Measurements from ENCODE around the gene SLIT3. TPM values are rescaled to one million over a fixed set of nuclear protein-coding genes. Genes with fewer than 3 reads are reported as not detected.

The SLIT3 gene
- total and polyA plus RNA-seq, 4 donors: 18.1 to 22.5 (median 19.5) TPM

- no peaks in the 10 kb centered on the region for H3K4me1 ChIP-seq (ENCODE audit: control insufficient read depth, insufficient read depth, low read length)
- H3K4me3 ChIP-seq (ENCODE audit: low read depth, low read length): no peak overlapping the region
- H3K9me3 ChIP-seq (ENCODE audit: control insufficient read depth, insufficient read depth, low read length): no peaks in the 10 kb centered on the region
- no peaks in the 10 kb centered on the region for H3K36me3 ChIP-seq (ENCODE audit: control insufficient read depth, insufficient read depth, low read length)
- H3K27me3 ChIP-seq (ENCODE audit: control insufficient read depth, insufficient read depth, low read length): no peaks in the 10 kb centered on the region
- H3K27ac ChIP-seq (ENCODE audit: low read depth, low read length): no peak overlapping the region
- 99% methylated on average over 6 of the region's 6 CpGs for WGBS (ENCODE audit: insufficient coverage)
- no peak for DNase-seq (ENCODE audit: low read depth in 4 of 6, low spot score in 6 of 6)
Measured at GRCh38 chr5:169196059-169196458, 104.9 kb downstream of the SLIT3 start.

- no peaks in the 10 kb centered on the region for H3K9me3 ChIP-seq (ENCODE audit: control insufficient read depth, insufficient read depth, low read length)
- WGBS (ENCODE audit: insufficient coverage): 97% methylated on average over 4 of the region's 8 CpGs
- H3K4me3 ChIP-seq (ENCODE audit: low read depth, low read length): no peak overlapping the region
- H3K4me1 ChIP-seq (ENCODE audit: control insufficient read depth, insufficient read depth, low read length): no peaks in the 10 kb centered on the region
- H3K27ac ChIP-seq (ENCODE audit: low read depth, low read length): no peak overlapping the region
- no peak for DNase-seq (ENCODE audit: low read depth in 4 of 6, low spot score in 6 of 6)
- H3K27me3 ChIP-seq (ENCODE audit: control insufficient read depth, insufficient read depth, low read length): no peaks in the 10 kb centered on the region
- H3K36me3 ChIP-seq (ENCODE audit: control insufficient read depth, insufficient read depth, low read length): no peaks in the 10 kb centered on the region
Measured at GRCh38 chr5:169195601-169196000, 105.3 kb downstream of the SLIT3 start.

GRCh38 chr5:169192536-169192935 lies 108.4 kb downstream of the SLIT3 start:
- no peaks in the 10 kb centered on the region for H3K27me3 ChIP-seq (ENCODE audit: control insufficient read depth, insufficient read depth, low read length)
- no peak overlapping the region for H3K27ac ChIP-seq (ENCODE audit: low read depth, low read length)
- DNase-seq (ENCODE audit: low read depth in 4 of 6, low spot score in 6 of 6): peak in 1 of 6 donors; percentile 54
- H3K36me3 ChIP-seq (ENCODE audit: control insufficient read depth, insufficient read depth, low read length): no peaks in the 10 kb centered on the region
- no peak overlapping the region for H3K4me3 ChIP-seq (ENCODE audit: low read depth, low read length)
- H3K4me1 ChIP-seq (ENCODE audit: control insufficient read depth, insufficient read depth, low read length): no peaks in the 10 kb centered on the region
- H3K9me3 ChIP-seq (ENCODE audit: control insufficient read depth, insufficient read depth, low read length): no peaks in the 10 kb centered on the region
- WGBS (ENCODE audit: insufficient coverage): 69% methylated on average over 3 of the region's 3 CpGs

GRCh38 chr5:169190849-169191248 lies 110.1 kb downstream of the SLIT3 start:
- Histone ChIP-seq H3K4me1 (ENCODE audit: control insufficient read depth, insufficient read depth, low read length) (no peaks in the 10 kb centered on the region), H3K27me3 (ENCODE audit: control insufficient read depth, insufficient read depth, low read length) (peaks cover 2% of the 10 kb centered on the region), H3K4me3 (ENCODE audit: low read depth, low read length) (no peak overlapping the region), H3K36me3 (ENCODE audit: control insufficient read depth, insufficient read depth, low read length) (no peaks in the 10 kb centered on the region), H3K9me3 (ENCODE audit: control insufficient read depth, insufficient read depth, low read length) (no peaks in the 10 kb centered on the region), H3K27ac (ENCODE audit: low read depth, low read length) (no peak overlapping the region)
- DNase-seq (ENCODE audit: low read depth in 4 of 6, low spot score in 6 of 6): peak in 2 of 6 donors; percentile 25 to 59
- WGBS (ENCODE audit: insufficient coverage): no CpG with 5 or more reads among the region's 1 CpG

- H3K36me3 ChIP-seq (ENCODE audit: control insufficient read depth, insufficient read depth, low read length): no peaks in the 10 kb centered on the region
- no peak for DNase-seq (ENCODE audit: low read depth in 4 of 6, low spot score in 6 of 6)
- no peaks in the 10 kb centered on the region for H3K4me1 ChIP-seq (ENCODE audit: control insufficient read depth, insufficient read depth, low read length)
- no CpG with 5 or more reads among the region's 3 CpGs for WGBS (ENCODE audit: insufficient coverage)
- H3K4me3 ChIP-seq (ENCODE audit: low read depth, low read length): no peak overlapping the region
- peaks cover 4% of the 10 kb centered on the region for H3K27me3 ChIP-seq (ENCODE audit: control insufficient read depth, insufficient read depth, low read length)
- no peak overlapping the region for H3K27ac ChIP-seq (ENCODE audit: low read depth, low read length)
- no peaks in the 10 kb centered on the region for H3K9me3 ChIP-seq (ENCODE audit: control insufficient read depth, insufficient read depth, low read length)
Measured at GRCh38 chr5:169185626-169186025, 115.3 kb downstream of the SLIT3 start.

- no peak overlapping the region for H3K27ac ChIP-seq (ENCODE audit: low read depth, low read length)
- no peaks in the 10 kb centered on the region for H3K9me3 ChIP-seq (ENCODE audit: control insufficient read depth, insufficient read depth, low read length)
- H3K4me3 ChIP-seq (ENCODE audit: low read depth, low read length): no peak overlapping the region
- H3K27me3 ChIP-seq (ENCODE audit: control insufficient read depth, insufficient read depth, low read length): peaks cover 4% of the 10 kb centered on the region
- H3K4me1 ChIP-seq (ENCODE audit: control insufficient read depth, insufficient read depth, low read length): no peaks in the 10 kb centered on the region
- no peak for DNase-seq (ENCODE audit: low read depth in 4 of 6, low spot score in 6 of 6)
- no peaks in the 10 kb centered on the region for H3K36me3 ChIP-seq (ENCODE audit: control insufficient read depth, insufficient read depth, low read length)
Measured at GRCh38 chr5:169183576-169183975, 117.4 kb downstream of the SLIT3 start.

- no peaks in the 10 kb centered on the region for H3K4me1 ChIP-seq (ENCODE audit: control insufficient read depth, insufficient read depth, low read length)
- H3K9me3 ChIP-seq (ENCODE audit: control insufficient read depth, insufficient read depth, low read length): no peaks in the 10 kb centered on the region
- no peak overlapping the region for H3K4me3 ChIP-seq (ENCODE audit: low read depth, low read length)
- H3K36me3 ChIP-seq (ENCODE audit: control insufficient read depth, insufficient read depth, low read length): no peaks in the 10 kb centered on the region
- no peak overlapping the region for H3K27ac ChIP-seq (ENCODE audit: low read depth, low read length)
- DNase-seq (ENCODE audit: low read depth in 4 of 6, low spot score in 6 of 6): no peak
- WGBS (ENCODE audit: insufficient coverage): 100% methylated on average over 2 of the region's 4 CpGs
- H3K27me3 ChIP-seq (ENCODE audit: control insufficient read depth, insufficient read depth, low read length): peaks cover 5% of the 10 kb centered on the region
Measured at GRCh38 chr5:169182797-169183196, 118.1 kb downstream of the SLIT3 start.

- WGBS (ENCODE audit: insufficient coverage): 94% methylated on average over 3 of the region's 8 CpGs
- H3K9me3 ChIP-seq (ENCODE audit: control insufficient read depth, insufficient read depth, low read length): no peaks in the 10 kb centered on the region
- H3K27me3 ChIP-seq (ENCODE audit: control insufficient read depth, insufficient read depth, low read length): peaks cover 6% of the 10 kb centered on the region
- H3K4me1 ChIP-seq (ENCODE audit: control insufficient read depth, insufficient read depth, low read length): no peaks in the 10 kb centered on the region
- no peak for DNase-seq (ENCODE audit: low read depth in 4 of 6, low spot score in 6 of 6)
- H3K4me3 ChIP-seq (ENCODE audit: low read depth, low read length): no peak overlapping the region
- H3K36me3 ChIP-seq (ENCODE audit: control insufficient read depth, insufficient read depth, low read length): no peaks in the 10 kb centered on the region
- H3K27ac ChIP-seq (ENCODE audit: low read depth, low read length): no peak overlapping the region
Measured at GRCh38 chr5:169181814-169182213, 119.1 kb downstream of the SLIT3 start.

GRCh38 chr5:169178754-169179153 lies 122.2 kb downstream of the SLIT3 start:
- WGBS (ENCODE audit: insufficient coverage): 100% methylated on average over 1 of the region's 3 CpGs
- no peak for DNase-seq (ENCODE audit: low read depth in 4 of 6, low spot score in 6 of 6)
- Histone ChIP-seq H3K36me3 (ENCODE audit: control insufficient read depth, insufficient read depth, low read length) (no peaks in the 10 kb centered on the region), H3K4me3 (ENCODE audit: low read depth, low read length) (no peak overlapping the region), H3K4me1 (ENCODE audit: control insufficient read depth, insufficient read depth, low read length) (no peaks in the 10 kb centered on the region), H3K27ac (ENCODE audit: low read depth, low read length) (no peak overlapping the region), H3K27me3 (ENCODE audit: control insufficient read depth, insufficient read depth, low read length) (peaks cover 4% of the 10 kb centered on the region), H3K9me3 (ENCODE audit: control insufficient read depth, insufficient read depth, low read length) (no peaks in the 10 kb centered on the region)

- Histone ChIP-seq H3K27ac (ENCODE audit: low read depth, low read length) (no peak overlapping the region), H3K36me3 (ENCODE audit: control insufficient read depth, insufficient read depth, low read length) (no peaks in the 10 kb centered on the region)
- WGBS (ENCODE audit: insufficient coverage): 55% methylated on average over 4 of the region's 5 CpGs
Measured at GRCh38 chr5:169178274-169178673, 122.7 kb downstream of the SLIT3 start.

More at GRCh38 chr5:169178274-169178673, 122.7 kb downstream of the SLIT3 start:
- no peaks in the 10 kb centered on the region for H3K9me3 ChIP-seq (ENCODE audit: control insufficient read depth, insufficient read depth, low read length)
- no peak overlapping the region for H3K4me3 ChIP-seq (ENCODE audit: low read depth, low read length)
- DNase-seq (ENCODE audit: low read depth in 4 of 6, low spot score in 6 of 6): peak in 1 of 6 donors; percentile 22
- peaks cover 4% of the 10 kb centered on the region for H3K27me3 ChIP-seq (ENCODE audit: control insufficient read depth, insufficient read depth, low read length)
- no peaks in the 10 kb centered on the region for H3K4me1 ChIP-seq (ENCODE audit: control insufficient read depth, insufficient read depth, low read length)
